ENCODE results near the gene TNFRSF8.

TNFRSF8 gene

GRCh38 chr1:12143631-12144155 lies 80.6 kb downstream of the TNFRSF8 start:
- H3K4me1 ChIP-seq (ENCODE audit: control insufficient read depth, insufficient read depth, low read length), result peaks cover 2% of the 10 kb centered on the region
- peaks cover 15% of the 10 kb centered on the region for H3K36me3 ChIP-seq (ENCODE audit: control insufficient read depth, insufficient read depth, low read length)

GRCh38 chr1:12144236-12144635 lies 81.1 kb downstream of the TNFRSF8 start:
- Histone ChIP-seq H3K4me3 (ENCODE audit: low read depth, low read length) (no peak overlapping the region), H3K4me1 (ENCODE audit: control insufficient read depth, insufficient read depth, low read length) (peaks cover 2% of the 10 kb centered on the region), H3K9ac (ENCODE audit: low read depth, low read length) (no peak overlapping the region), H3K27me3 (ENCODE audit: control insufficient read depth, insufficient read depth, low read length) (no peaks in the 10 kb centered on the region), H3K36me3 (ENCODE audit: control insufficient read depth, insufficient read depth, low read length) (peaks cover 14% of the 10 kb centered on the region), H3K9me3 (ENCODE audit: control insufficient read depth, insufficient read depth, low read length) (no peaks in the 10 kb centered on the region)

More at GRCh38 chr1:12143631-12144155, 80.6 kb downstream of the TNFRSF8 start:
- H3K9ac ChIP-seq (ENCODE audit: low read depth, low read length), result no peak overlapping the region
- H3K27me3 ChIP-seq (ENCODE audit: control insufficient read depth, insufficient read depth, low read length), result no peaks in the 10 kb centered on the region
- H3K4me3 ChIP-seq (ENCODE audit: low read depth, low read length), result no peak overlapping the region
- no peaks in the 10 kb centered on the region for H3K9me3 ChIP-seq (ENCODE audit: control insufficient read depth, insufficient read depth, low read length)

- Histone ChIP-seq H3K4me3 (ENCODE audit: low read depth, low read length) (no peak overlapping the region), H3K4me1 (ENCODE audit: control insufficient read depth, insufficient read depth, low read length) (peaks cover 2% of the 10 kb centered on the region), H3K27me3 (ENCODE audit: control insufficient read depth, insufficient read depth, low read length) (no peaks in the 10 kb centered on the region), H3K9ac (ENCODE audit: low read depth, low read length) (no peak overlapping the region), H3K9me3 (ENCODE audit: control insufficient read depth, insufficient read depth, low read length) (no peaks in the 10 kb centered on the region), H3K36me3 (ENCODE audit: control insufficient read depth, insufficient read depth, low read length) (peaks cover 10% of the 10 kb centered on the region)
Observed at GRCh38 chr1:12144969-12145368, 81.9 kb downstream of the TNFRSF8 start.

- H3K4me1 ChIP-seq (ENCODE audit: control insufficient read depth, insufficient read depth, low read length), result peaks cover 2% of the 10 kb centered on the region
- no peaks in the 10 kb centered on the region for H3K9me3 ChIP-seq (ENCODE audit: control insufficient read depth, insufficient read depth, low read length)
- no peaks in the 10 kb centered on the region for H3K27me3 ChIP-seq (ENCODE audit: control insufficient read depth, insufficient read depth, low read length)
- H3K36me3 ChIP-seq (ENCODE audit: control insufficient read depth, insufficient read depth, low read length), result peaks cover 10% of the 10 kb centered on the region
- H3K4me3 ChIP-seq (ENCODE audit: low read depth, low read length), result no peak overlapping the region
- no peak overlapping the region for H3K9ac ChIP-seq (ENCODE audit: low read depth, low read length)
Observed at GRCh38 chr1:12145616-12146342, 82.7 kb downstream of the TNFRSF8 start.

- Histone ChIP-seq H3K36me3 (ENCODE audit: control insufficient read depth, insufficient read depth, low read length) (peaks cover 10% of the 10 kb centered on the region), H3K9me3 (ENCODE audit: control insufficient read depth, insufficient read depth, low read length) (no peaks in the 10 kb centered on the region), H3K4me3 (ENCODE audit: low read depth, low read length) (no peak overlapping the region), H3K4me1 (ENCODE audit: control insufficient read depth, insufficient read depth, low read length) (peaks cover 2% of the 10 kb centered on the region), H3K9ac (ENCODE audit: low read depth, low read length) (no peak overlapping the region), H3K27me3 (ENCODE audit: control insufficient read depth, insufficient read depth, low read length) (no peaks in the 10 kb centered on the region)
Observed at GRCh38 chr1:12146343-12147112, 83.4 kb downstream of the TNFRSF8 start.

GRCh38 chr1:12147201-12147701 lies 84.1 kb downstream of the TNFRSF8 start:
- H3K4me3 ChIP-seq (ENCODE audit: low read depth, low read length), result no peak overlapping the region
- peaks cover 2% of the 10 kb centered on the region for H3K4me1 ChIP-seq (ENCODE audit: control insufficient read depth, insufficient read depth, low read length)
- H3K36me3 ChIP-seq (ENCODE audit: control insufficient read depth, insufficient read depth, low read length), result peaks cover 10% of the 10 kb centered on the region
- no peaks in the 10 kb centered on the region for H3K27me3 ChIP-seq (ENCODE audit: control insufficient read depth, insufficient read depth, low read length)
- H3K9me3 ChIP-seq (ENCODE audit: control insufficient read depth, insufficient read depth, low read length), result no peaks in the 10 kb centered on the region
- H3K9ac ChIP-seq (ENCODE audit: low read depth, low read length), result no peak overlapping the region

GRCh38 chr1:12148160-12148957 lies 85.3 kb downstream of the TNFRSF8 start:
- H3K27me3 ChIP-seq (ENCODE audit: control insufficient read depth, insufficient read depth, low read length), result no peaks in the 10 kb centered on the region
- H3K4me3 ChIP-seq (ENCODE audit: low read depth, low read length), result no peak overlapping the region
- H3K4me1 ChIP-seq (ENCODE audit: control insufficient read depth, insufficient read depth, low read length), result peaks cover 2% of the 10 kb centered on the region
- H3K9me3 ChIP-seq (ENCODE audit: control insufficient read depth, insufficient read depth, low read length), result no peaks in the 10 kb centered on the region
- H3K36me3 ChIP-seq (ENCODE audit: control insufficient read depth, insufficient read depth, low read length), result peaks cover 2% of the 10 kb centered on the region
- no peak overlapping the region for H3K9ac ChIP-seq (ENCODE audit: low read depth, low read length)

GRCh38 chr1:12148958-12149790 lies 86.1 kb downstream of the TNFRSF8 start:
- Histone ChIP-seq H3K9ac (ENCODE audit: low read depth, low read length) (no peak overlapping the region), H3K9me3 (ENCODE audit: control insufficient read depth, insufficient read depth, low read length) (no peaks in the 10 kb centered on the region), H3K27me3 (ENCODE audit: control insufficient read depth, insufficient read depth, low read length) (no peaks in the 10 kb centered on the region), H3K4me3 (ENCODE audit: low read depth, low read length) (no peak overlapping the region), H3K36me3 (ENCODE audit: control insufficient read depth, insufficient read depth, low read length) (no peaks in the 10 kb centered on the region), H3K4me1 (ENCODE audit: control insufficient read depth, insufficient read depth, low read length) (peaks cover 2% of the 10 kb centered on the region)

GRCh38 chr1:12149791-12150175 lies 86.7 kb downstream of the TNFRSF8 start:
- peaks cover 2% of the 10 kb centered on the region for H3K4me1 ChIP-seq (ENCODE audit: control insufficient read depth, insufficient read depth, low read length)
- H3K27me3 ChIP-seq (ENCODE audit: control insufficient read depth, insufficient read depth, low read length), result no peaks in the 10 kb centered on the region
- H3K9ac ChIP-seq (ENCODE audit: low read depth, low read length), result no peak overlapping the region
- H3K4me3 ChIP-seq (ENCODE audit: low read depth, low read length), result no peak overlapping the region
- H3K9me3 ChIP-seq (ENCODE audit: control insufficient read depth, insufficient read depth, low read length), result no peaks in the 10 kb centered on the region
- H3K36me3 ChIP-seq (ENCODE audit: control insufficient read depth, insufficient read depth, low read length), result no peaks in the 10 kb centered on the region

- H3K9ac ChIP-seq (ENCODE audit: low read depth, low read length), result no peak overlapping the region
Observed at GRCh38 chr1:12150456-12151200, 87.5 kb downstream of the TNFRSF8 start.

More at GRCh38 chr1:12150456-12151200, 87.5 kb downstream of the TNFRSF8 start:
- no peaks in the 10 kb centered on the region for H3K27me3 ChIP-seq (ENCODE audit: control insufficient read depth, insufficient read depth, low read length)
- peaks cover 2% of the 10 kb centered on the region for H3K4me1 ChIP-seq (ENCODE audit: control insufficient read depth, insufficient read depth, low read length)
- H3K36me3 ChIP-seq (ENCODE audit: control insufficient read depth, insufficient read depth, low read length), result no peaks in the 10 kb centered on the region
- H3K9me3 ChIP-seq (ENCODE audit: control insufficient read depth, insufficient read depth, low read length), result no peaks in the 10 kb centered on the region
- H3K4me3 ChIP-seq (ENCODE audit: low read depth, low read length), result no peak overlapping the region
